ENCODE data around the gene TRIM25. TPM values are rescaled to one million over a fixed set of nuclear protein-coding genes. Genes with fewer than 3 reads are reported as not detected.

Gene TRIM25
- total and polyA plus RNA-seq, 5 donors from 2014 or later: 4.6 to 58.3 (median 5.9) TPM

DNA sequence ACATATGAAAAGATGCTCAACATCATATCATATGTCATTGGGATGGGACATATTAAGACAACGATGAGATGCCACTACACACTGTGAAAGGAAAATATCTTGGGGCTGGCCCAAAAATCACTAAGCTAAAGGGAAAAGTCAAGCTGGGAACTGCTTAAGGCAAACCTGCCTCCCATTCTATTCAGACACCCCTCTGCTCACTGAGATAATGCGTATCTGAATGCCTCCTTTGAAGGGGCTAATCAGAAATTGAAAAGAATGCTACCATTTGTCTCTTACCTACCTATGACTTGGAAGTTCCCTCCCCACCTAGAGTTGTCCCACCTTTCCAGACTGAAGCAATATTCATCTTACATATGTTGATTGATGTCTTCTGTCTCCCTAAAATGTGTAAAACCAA lies 11.2 kb upstream of the TRIM25 start:
- H3K27me3 Mint-ChIP-seq: peaks cover 29% of the 10 kb centered on the region
- DNase-seq (no peak), ATAC-seq (ENCODE audit: low read depth in 2 of 2) (no peak)
- no peak overlapping the region for H3K4me3 ChIP-seq (ENCODE audit: low read depth, low read length)
- H3K27ac Mint-ChIP-seq: no peak overlapping the region
- H3K4me1 ChIP-seq (ENCODE audit: control insufficient read depth, insufficient read depth, low read length, poor library complexity, severe bottlenecking): no peaks in the 10 kb centered on the region
- no peak overlapping the region for H3K27ac ChIP-seq (ENCODE audit: insufficient read depth, low read length, poor library complexity, severe bottlenecking)
- no peaks in the 10 kb centered on the region for H3K36me3 Mint-ChIP-seq
- peaks cover 4 to 11% of the 10 kb centered on the region in 2 experiments for H3K9me3 ChIP-seq (ENCODE audit: control insufficient read depth in 2 of 2, low read length in 2 of 2)
- H3K9me3 Mint-ChIP-seq: peaks cover 0 to 4% (median 0%) of the 10 kb centered on the region in 7 donors
- no peaks in the 10 kb centered on the region for H3K4me1 Mint-ChIP-seq
- no peaks in the 10 kb centered on the region for H3K27me3 ChIP-seq (ENCODE audit: control insufficient read depth, insufficient read depth, low read length)
- H3K36me3 ChIP-seq (ENCODE audit: control insufficient read depth, insufficient read depth, low read length): no peaks in the 10 kb centered on the region
- H3K4me3 Mint-ChIP-seq: no peak overlapping the region

DNA sequence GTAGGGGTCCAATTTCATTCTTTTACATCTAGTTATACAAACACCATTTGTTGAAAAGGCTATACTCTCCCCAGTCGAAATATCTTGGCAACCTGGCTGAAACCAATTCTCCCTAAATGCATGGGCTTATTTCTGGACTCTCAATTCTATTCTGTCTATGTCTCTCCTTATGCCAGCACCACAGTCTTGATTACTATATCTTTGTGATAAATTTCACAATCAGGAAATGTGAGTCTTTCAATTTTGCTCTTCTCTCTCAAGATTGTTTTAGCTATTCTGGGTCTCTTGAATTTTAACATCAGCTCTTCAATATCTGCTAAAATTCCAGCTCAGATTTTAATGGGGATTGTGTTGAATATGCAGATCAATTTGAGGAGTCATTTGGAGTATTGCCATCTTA lies 5.9 kb upstream of the TRIM25 start:
- no peak for ATAC-seq (ENCODE audit: low read depth in 2 of 2)
- Mint-ChIP-seq H3K36me3 (no peaks in the 10 kb centered on the region), H3K4me3 (no peak overlapping the region), H3K9me3 (peaks cover 0 to 5% (median 1%) of the 10 kb centered on the region in 7 donors), H3K27ac (no peak overlapping the region), H3K27me3 (peaks cover 22% of the 10 kb centered on the region), H3K4me1 (peaks cover 3 to 15% (median 11%) of the 10 kb centered on the region in 4 donors)
- H3K4me3 ChIP-seq (ENCODE audit: low read depth, low read length): no peak overlapping the region
- H3K27me3 ChIP-seq (ENCODE audit: control insufficient read depth, insufficient read depth, low read length): no peaks in the 10 kb centered on the region
- H3K27ac ChIP-seq (ENCODE audit: insufficient read depth, low read length, poor library complexity, severe bottlenecking): no peak overlapping the region
- H3K4me1 ChIP-seq (ENCODE audit: control insufficient read depth, insufficient read depth, low read length, poor library complexity, severe bottlenecking): peaks cover 4% of the 10 kb centered on the region
- no peaks in the 10 kb centered on the region for H3K36me3 ChIP-seq (ENCODE audit: control insufficient read depth, insufficient read depth, low read length)
- DNase-seq: no peak
- peaks cover 0 to 7% of the 10 kb centered on the region in 2 experiments for H3K9me3 ChIP-seq (ENCODE audit: control insufficient read depth in 2 of 2, low read length in 2 of 2)

DNA sequence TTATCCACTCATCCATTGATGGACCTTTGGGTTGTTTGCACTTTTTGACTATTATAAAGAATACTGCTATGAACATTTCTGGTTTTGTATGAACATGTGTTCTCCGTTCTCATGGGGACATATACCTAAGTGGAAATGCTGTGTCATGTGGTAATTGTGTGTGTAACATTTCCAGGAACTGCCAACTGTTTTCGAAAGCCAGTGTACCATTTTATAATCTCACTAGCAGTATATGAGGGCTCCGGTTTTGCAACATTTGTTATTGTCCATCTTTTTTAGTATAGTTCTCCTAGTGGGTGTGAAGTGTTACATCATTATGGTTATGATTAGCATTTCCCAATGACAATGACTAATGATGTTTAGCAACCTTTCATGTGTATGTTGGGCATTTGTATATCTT lies 5.1 kb upstream of the TRIM25 start:
- Histone ChIP-seq H3K36me3 (ENCODE audit: control insufficient read depth, insufficient read depth, low read length) (no peaks in the 10 kb centered on the region), H3K9me3 (ENCODE audit: control insufficient read depth in 2 of 2, low read length in 2 of 2) (peaks cover 0 to 7% of the 10 kb centered on the region in 2 experiments), H3K27me3 (ENCODE audit: control insufficient read depth, insufficient read depth, low read length) (no peaks in the 10 kb centered on the region), H3K27ac (ENCODE audit: insufficient read depth, low read length, poor library complexity, severe bottlenecking) (no peak overlapping the region), H3K4me3 (ENCODE audit: low read depth, low read length) (no peak overlapping the region), H3K4me1 (ENCODE audit: control insufficient read depth, insufficient read depth, low read length, poor library complexity, severe bottlenecking) (peaks cover 10% of the 10 kb centered on the region)
- Mint-ChIP-seq H3K4me1 (peaks cover 7 to 19% (median 15%) of the 10 kb centered on the region in 4 donors), H3K27me3 (peaks cover 14% of the 10 kb centered on the region), H3K27ac (no peak overlapping the region), H3K36me3 (no peaks in the 10 kb centered on the region), H3K9me3 (peaks cover 0 to 5% (median 1%) of the 10 kb centered on the region in 7 donors), H3K4me3 (peak overlapping the region in 1 of 4 donors; percentile 88)
- ATAC-seq (ENCODE audit: low read depth in 2 of 2) (no peak), DNase-seq (peak in 1 of 3 donors; percentile 39)

DNA sequence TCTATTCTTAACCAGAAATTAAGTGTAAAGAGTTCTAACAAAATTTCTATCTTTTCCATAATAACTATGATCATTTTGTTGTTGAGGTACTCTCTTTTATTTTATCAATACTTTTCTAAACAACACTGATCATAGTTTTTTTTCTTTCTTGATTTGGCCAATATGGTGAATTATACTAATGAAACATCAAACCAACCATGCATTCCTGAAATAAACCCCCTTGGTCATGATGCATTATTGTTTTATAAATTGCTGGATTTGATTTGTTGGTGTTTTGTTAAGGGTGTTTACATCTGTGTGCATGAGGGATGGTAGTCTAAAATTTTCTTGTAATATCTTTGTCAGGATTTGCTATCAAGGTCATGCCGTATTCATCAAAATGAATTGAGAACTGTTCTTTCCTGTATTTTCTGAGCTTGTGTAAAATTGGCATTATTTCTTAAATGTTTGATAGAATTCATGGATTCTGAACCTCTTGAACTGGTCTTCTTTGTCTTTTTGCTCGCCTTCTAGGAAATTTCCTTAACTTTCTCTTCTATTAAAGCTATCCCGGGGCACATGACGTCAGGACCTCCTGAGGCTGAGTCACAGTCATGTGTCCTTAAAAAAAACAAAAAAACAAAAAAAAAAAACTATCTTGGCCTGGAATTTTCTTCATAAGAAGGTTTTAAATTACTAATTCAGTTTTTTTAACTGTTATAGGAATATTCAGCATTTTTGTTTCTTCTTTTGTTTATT lies 3.9 kb upstream of the TRIM25 start:
- DNase-seq (no peak), ATAC-seq (ENCODE audit: low read depth in 2 of 2) (no peak)
- H3K4me1 ChIP-seq (ENCODE audit: control insufficient read depth, insufficient read depth, low read length, poor library complexity, severe bottlenecking): peaks cover 17% of the 10 kb centered on the region
- H3K27me3 ChIP-seq (ENCODE audit: control insufficient read depth, insufficient read depth, low read length): no peaks in the 10 kb centered on the region
- H3K27me3 Mint-ChIP-seq: peaks cover 7% of the 10 kb centered on the region
- peaks cover 0 to 7% of the 10 kb centered on the region in 2 experiments for H3K9me3 ChIP-seq (ENCODE audit: control insufficient read depth in 2 of 2, low read length in 2 of 2)
- H3K36me3 ChIP-seq (ENCODE audit: control insufficient read depth, insufficient read depth, low read length): no peaks in the 10 kb centered on the region
- H3K4me3 ChIP-seq (ENCODE audit: low read depth, low read length): no peak overlapping the region
- no peak overlapping the region for H3K27ac Mint-ChIP-seq
- peaks cover 7 to 19% (median 15%) of the 10 kb centered on the region in 4 donors for H3K4me1 Mint-ChIP-seq
- no peak overlapping the region for H3K27ac ChIP-seq (ENCODE audit: insufficient read depth, low read length, poor library complexity, severe bottlenecking)
- peak overlapping the region in 2 of 4 donors; percentile 65 to 79 for H3K4me3 Mint-ChIP-seq
- H3K36me3 Mint-ChIP-seq: no peaks in the 10 kb centered on the region
- peaks cover 0 to 5% (median 1%) of the 10 kb centered on the region in 7 donors for H3K9me3 Mint-ChIP-seq

DNA sequence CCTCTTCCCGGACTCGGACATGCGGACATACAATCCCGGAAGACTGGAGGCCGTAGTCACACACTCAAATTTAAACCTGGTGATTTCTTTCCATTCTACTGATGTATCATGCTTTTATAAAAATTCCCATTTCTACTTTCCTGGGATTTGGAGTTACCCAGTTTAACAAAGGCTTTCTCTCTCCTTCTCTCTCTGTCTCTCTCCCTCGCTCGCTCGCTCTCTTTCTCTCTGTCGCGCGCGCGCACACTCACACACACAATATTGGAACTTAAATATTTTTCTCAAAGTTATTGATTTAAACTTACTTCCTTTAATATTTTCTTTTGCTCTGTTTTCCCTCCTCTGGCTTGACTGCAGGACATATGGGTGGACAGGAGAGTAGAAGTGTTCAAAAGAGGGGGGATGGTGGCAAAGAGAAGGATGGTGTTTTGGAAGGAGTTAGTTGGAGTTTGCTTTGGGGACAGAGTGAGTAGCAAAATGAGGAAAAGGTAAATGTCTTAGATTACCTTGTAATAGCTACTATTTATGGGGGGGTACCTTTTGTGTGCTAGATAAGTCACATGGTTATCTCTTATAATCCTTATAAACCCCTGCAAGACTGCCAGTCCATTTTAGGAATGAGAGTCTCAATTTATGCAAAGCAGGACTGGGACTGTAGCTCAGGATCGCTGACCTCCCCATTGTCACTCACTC lies 878 bp upstream of the TRIM25 start:
- peaks cover 0 to 7% of the 10 kb centered on the region in 2 experiments for H3K9me3 ChIP-seq (ENCODE audit: control insufficient read depth in 2 of 2, low read length in 2 of 2)
- H3K4me1 Mint-ChIP-seq: peaks cover 7 to 47% (median 34%) of the 10 kb centered on the region in 4 donors
- DNase-seq: peak in 1 of 3 donors; percentile 36
- H3K36me3 ChIP-seq (ENCODE audit: control insufficient read depth, insufficient read depth, low read length): no peaks in the 10 kb centered on the region
- no peaks in the 10 kb centered on the region for H3K27me3 ChIP-seq (ENCODE audit: control insufficient read depth, insufficient read depth, low read length)
- ATAC-seq (ENCODE audit: low read depth in 2 of 2): no peak
- peak overlapping the region; percentile 90 to 100 (median 96) for H3K4me3 Mint-ChIP-seq
- H3K4me3 ChIP-seq (ENCODE audit: low read depth, low read length): peak overlapping the region; percentile 84
- peak overlapping the region; percentile 88 to 98 (median 89) for H3K27ac Mint-ChIP-seq
- H3K27me3 Mint-ChIP-seq: no peaks in the 10 kb centered on the region
- H3K9me3 Mint-ChIP-seq: peaks cover 0 to 5% (median 1%) of the 10 kb centered on the region in 7 donors
- peaks cover 6% of the 10 kb centered on the region for H3K36me3 Mint-ChIP-seq
- H3K27ac ChIP-seq (ENCODE audit: insufficient read depth, low read length, poor library complexity, severe bottlenecking): peak overlapping the region; percentile 80
- peaks cover 47% of the 10 kb centered on the region for H3K4me1 ChIP-seq (ENCODE audit: control insufficient read depth, insufficient read depth, low read length, poor library complexity, severe bottlenecking)

DNA sequence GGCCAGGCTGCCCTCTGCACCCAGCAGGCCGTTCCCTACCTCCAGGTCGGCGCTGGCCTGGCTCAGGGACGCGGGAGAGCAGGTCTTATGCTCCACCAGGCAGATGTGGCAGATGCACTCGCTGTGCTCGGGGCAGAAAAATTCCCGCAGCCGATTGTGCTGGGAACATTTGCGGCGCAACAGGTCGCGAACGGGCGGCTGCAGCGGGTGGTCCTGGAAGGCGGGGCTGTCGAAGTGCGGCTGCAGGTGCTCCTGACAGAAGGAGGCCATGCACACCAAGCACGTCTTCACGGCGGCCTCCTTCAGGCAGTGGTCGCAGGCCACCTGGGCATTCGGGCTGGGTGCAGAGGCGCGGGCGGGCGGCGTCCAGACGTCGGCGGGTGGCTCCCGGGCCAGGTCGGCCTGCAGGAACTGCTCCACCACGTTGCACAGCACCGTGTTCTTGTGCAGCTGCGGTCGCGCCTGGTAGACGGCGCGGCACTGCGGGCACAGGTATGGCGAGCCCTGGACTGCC lies 439 bp downstream of the TRIM25 start:
- peaks cover 0 to 7% of the 10 kb centered on the region in 2 experiments for H3K9me3 ChIP-seq (ENCODE audit: control insufficient read depth in 2 of 2, low read length in 2 of 2)
- Mint-ChIP-seq H3K4me1 (peaks cover 13 to 60% (median 44%) of the 10 kb centered on the region in 4 donors), H3K9me3 (peaks cover 0 to 5% (median 0%) of the 10 kb centered on the region in 7 donors), H3K27me3 (no peaks in the 10 kb centered on the region), H3K4me3 (peak overlapping the region; percentile 90 to 100 (median 96)), H3K36me3 (peaks cover 12% of the 10 kb centered on the region), H3K27ac (peak overlapping the region; percentile 82 to 97 (median 89))
- H3K27me3 ChIP-seq (ENCODE audit: control insufficient read depth, insufficient read depth, low read length): no peaks in the 10 kb centered on the region
- peak overlapping the region; percentile 88 for H3K4me3 ChIP-seq (ENCODE audit: low read depth, low read length)
- no peaks in the 10 kb centered on the region for H3K36me3 ChIP-seq (ENCODE audit: control insufficient read depth, insufficient read depth, low read length)
- DNase-seq: no peak
- peak; percentile 60 to 62 for ATAC-seq (ENCODE audit: low read depth in 2 of 2)
- peak overlapping the region; percentile 80 for H3K27ac ChIP-seq (ENCODE audit: insufficient read depth, low read length, poor library complexity, severe bottlenecking)
- peaks cover 59% of the 10 kb centered on the region for H3K4me1 ChIP-seq (ENCODE audit: control insufficient read depth, insufficient read depth, low read length, poor library complexity, severe bottlenecking)

DNA sequence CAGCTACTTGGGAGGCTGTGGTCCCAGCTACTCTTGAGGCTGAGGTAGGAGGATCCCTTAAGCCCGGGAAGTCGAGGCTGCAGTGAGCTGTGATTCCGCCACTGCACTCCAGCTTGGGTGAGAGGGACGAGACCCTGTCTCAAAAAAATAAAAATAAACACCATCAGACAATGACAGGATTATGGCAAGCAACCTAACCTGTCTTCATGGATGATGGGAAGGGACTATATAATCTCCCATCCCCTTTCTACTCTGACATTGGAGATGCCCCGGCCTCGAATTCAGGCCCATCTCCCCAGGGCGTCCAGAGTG lies 893 bp downstream of the TRIM25 start:
- peaks cover 3% of the 10 kb centered on the region for H3K36me3 ChIP-seq (ENCODE audit: control insufficient read depth, insufficient read depth, low read length)
- peaks cover 62% of the 10 kb centered on the region for H3K4me1 ChIP-seq (ENCODE audit: control insufficient read depth, insufficient read depth, low read length, poor library complexity, severe bottlenecking)
- peak overlapping the region; percentile 80 for H3K27ac ChIP-seq (ENCODE audit: insufficient read depth, low read length, poor library complexity, severe bottlenecking)
- DNase-seq: no peak
- peaks cover 0 to 6% of the 10 kb centered on the region in 2 experiments for H3K9me3 ChIP-seq (ENCODE audit: control insufficient read depth in 2 of 2, low read length in 2 of 2)
- no peaks in the 10 kb centered on the region for H3K27me3 ChIP-seq (ENCODE audit: control insufficient read depth, insufficient read depth, low read length)
- no peak for ATAC-seq (ENCODE audit: low read depth in 2 of 2)
- Mint-ChIP-seq H3K27me3 (no peaks in the 10 kb centered on the region), H3K36me3 (peaks cover 16% of the 10 kb centered on the region), H3K27ac (peak overlapping the region; percentile 89 to 97 (median 97)), H3K4me3 (peak overlapping the region; percentile 90 to 100 (median 96)), H3K4me1 (peaks cover 16 to 64% (median 47%) of the 10 kb centered on the region in 4 donors), H3K9me3 (peaks cover 0 to 5% (median 0%) of the 10 kb centered on the region in 7 donors)
- H3K4me3 ChIP-seq (ENCODE audit: low read depth, low read length): peak overlapping the region; percentile 88

All from CD4-positive, CD25-positive, alpha-beta regulatory T cell (primary cell).